ENCODE measurements around the gene STPG4.
A peak's percentile ranks its signal among the peaks of the same experiment; 100 is the strongest.

Gene STPG4

DNA sequence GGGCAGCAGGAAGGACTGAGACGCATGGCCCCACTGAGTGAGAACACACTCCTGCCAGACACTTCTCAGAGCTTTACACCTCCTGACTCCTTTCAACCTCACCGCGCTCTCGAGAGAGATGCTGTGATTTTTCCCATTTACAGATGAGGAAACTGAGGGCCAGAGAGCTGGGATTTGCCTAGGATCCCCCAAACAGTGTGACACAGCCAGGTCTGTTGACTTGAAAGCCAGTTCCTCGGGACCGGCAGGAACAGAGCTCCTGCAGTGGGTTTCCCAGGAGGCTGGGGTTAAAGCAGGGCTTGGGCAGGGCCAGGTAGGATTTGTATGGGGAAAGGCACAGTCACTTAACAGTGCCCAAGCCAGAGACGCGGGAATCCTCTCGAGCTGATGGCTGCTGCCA is 81.9 kb downstream of the STPG4 start:
- Histone ChIP-seq H3K36me3 (ENCODE audit: insufficient read depth, low read length) (no peaks in the 10 kb centered on the region), H3K9me3 (ENCODE audit: low read depth, low read length) (no peaks in the 10 kb centered on the region), H3K27ac (no peak overlapping the region), H3K9ac (ENCODE audit: insufficient read length) (no peak overlapping the region), H3K4me3 (no peak overlapping the region)
- no peak for TF ChIP-seq EZH2 (IDR thresholded peaks at IDR 0.05)
- TF ChIP-seq FOXP2 (optimal IDR thresholded peaks at IDR 0.05; ENCODE audit: control extremely low read depth, extremely low read length, insufficient read depth) = no peak
- no peak for TF ChIP-seq POLR2AphosphoS5 (IDR thresholded peaks at IDR 0.05; ENCODE audit: borderline replicate concordance, low read depth, low read length)
- no peak for DNase-seq (ENCODE audit: low read depth, low spot score)

DNA sequence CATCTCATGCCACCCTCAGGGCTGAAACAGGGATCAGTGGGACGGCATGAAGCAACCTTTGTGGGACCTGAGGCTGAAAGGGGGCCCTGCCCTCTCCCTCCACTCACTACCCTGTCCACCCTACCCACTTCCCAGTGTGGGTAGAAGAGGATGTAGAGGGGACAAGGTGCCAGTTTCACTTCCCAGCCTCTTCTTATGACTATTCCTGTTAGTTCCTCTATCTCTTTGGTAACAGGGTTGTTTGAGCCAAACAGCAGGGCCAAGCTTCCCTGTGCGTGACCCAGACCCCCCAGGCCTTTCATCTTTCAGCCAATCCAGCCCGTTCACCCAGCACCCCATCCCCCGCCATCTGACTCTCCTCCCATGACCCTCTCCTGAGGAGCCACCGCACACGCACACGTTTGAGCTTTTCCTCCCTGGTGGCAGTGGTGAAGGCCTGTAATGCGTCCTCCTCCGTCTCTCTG is 82.3 kb downstream of the STPG4 start:
- H3K4me3 ChIP-seq = no peak overlapping the region
- no peaks in the 10 kb centered on the region for H3K9me3 ChIP-seq (ENCODE audit: low read depth, low read length)
- H3K36me3 ChIP-seq (ENCODE audit: insufficient read depth, low read length) = no peaks in the 10 kb centered on the region
- TF ChIP-seq EZH2 (IDR thresholded peaks at IDR 0.05) = no peak
- TF ChIP-seq POLR2AphosphoS5 (IDR thresholded peaks at IDR 0.05; ENCODE audit: borderline replicate concordance, low read depth, low read length) = no peak
- TF ChIP-seq FOXP2 (optimal IDR thresholded peaks at IDR 0.05; ENCODE audit: control extremely low read depth, extremely low read length, insufficient read depth) = no peak
- no peak overlapping the region for H3K27ac ChIP-seq
- DNase-seq (ENCODE audit: low read depth, low spot score) = no peak
- no peak overlapping the region for H3K9ac ChIP-seq (ENCODE audit: insufficient read length)

DNA sequence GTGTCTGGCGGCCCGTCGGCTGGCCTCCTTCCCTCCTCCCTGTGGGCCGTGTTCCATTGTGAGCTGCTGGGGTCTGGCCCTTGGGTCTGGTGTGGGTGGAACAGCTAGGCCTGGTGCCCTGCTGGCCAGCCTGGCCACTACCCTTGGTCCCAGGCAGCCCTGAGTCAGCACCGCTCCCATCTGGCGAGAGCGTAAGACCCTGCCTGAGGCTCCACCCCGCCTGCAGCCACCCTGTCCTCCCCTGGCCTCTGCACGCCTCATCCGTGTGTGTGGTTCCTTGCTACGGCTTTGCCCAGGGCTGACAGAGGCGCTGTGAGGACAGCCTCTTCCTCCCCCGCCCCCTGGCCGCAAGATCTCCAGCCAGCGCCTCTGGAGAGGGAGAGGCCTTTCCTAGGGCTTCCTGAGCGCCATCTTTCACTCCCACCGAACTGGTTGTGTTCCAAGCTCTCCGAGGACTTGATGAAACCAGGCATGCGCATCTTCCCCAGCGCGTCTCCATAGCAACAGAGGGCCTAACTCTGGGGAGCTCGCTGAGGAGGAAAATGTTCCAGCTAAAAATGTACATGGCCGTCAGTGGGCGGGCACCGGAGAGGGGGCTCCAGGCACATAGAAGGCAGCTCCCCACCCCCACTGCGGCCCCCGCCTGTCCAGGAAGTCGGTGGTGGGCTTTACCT is 83.0 kb downstream of the STPG4 start:
- H3K27ac ChIP-seq = peak overlapping the region; percentile 85
- H3K9ac ChIP-seq (ENCODE audit: insufficient read length) = no peak overlapping the region
- no peaks in the 10 kb centered on the region for H3K36me3 ChIP-seq (ENCODE audit: insufficient read depth, low read length)
- H3K4me3 ChIP-seq = no peak overlapping the region
- TF ChIP-seq EZH2 (IDR thresholded peaks at IDR 0.05) (no peak), FOXP2 (optimal IDR thresholded peaks at IDR 0.05; ENCODE audit: control extremely low read depth, extremely low read length, insufficient read depth) (no peak), POLR2AphosphoS5 (IDR thresholded peaks at IDR 0.05; ENCODE audit: borderline replicate concordance, low read depth, low read length) (no peak)
- DNase-seq (ENCODE audit: low read depth, low spot score) = no peak
- no peaks in the 10 kb centered on the region for H3K9me3 ChIP-seq (ENCODE audit: low read depth, low read length)

DNA sequence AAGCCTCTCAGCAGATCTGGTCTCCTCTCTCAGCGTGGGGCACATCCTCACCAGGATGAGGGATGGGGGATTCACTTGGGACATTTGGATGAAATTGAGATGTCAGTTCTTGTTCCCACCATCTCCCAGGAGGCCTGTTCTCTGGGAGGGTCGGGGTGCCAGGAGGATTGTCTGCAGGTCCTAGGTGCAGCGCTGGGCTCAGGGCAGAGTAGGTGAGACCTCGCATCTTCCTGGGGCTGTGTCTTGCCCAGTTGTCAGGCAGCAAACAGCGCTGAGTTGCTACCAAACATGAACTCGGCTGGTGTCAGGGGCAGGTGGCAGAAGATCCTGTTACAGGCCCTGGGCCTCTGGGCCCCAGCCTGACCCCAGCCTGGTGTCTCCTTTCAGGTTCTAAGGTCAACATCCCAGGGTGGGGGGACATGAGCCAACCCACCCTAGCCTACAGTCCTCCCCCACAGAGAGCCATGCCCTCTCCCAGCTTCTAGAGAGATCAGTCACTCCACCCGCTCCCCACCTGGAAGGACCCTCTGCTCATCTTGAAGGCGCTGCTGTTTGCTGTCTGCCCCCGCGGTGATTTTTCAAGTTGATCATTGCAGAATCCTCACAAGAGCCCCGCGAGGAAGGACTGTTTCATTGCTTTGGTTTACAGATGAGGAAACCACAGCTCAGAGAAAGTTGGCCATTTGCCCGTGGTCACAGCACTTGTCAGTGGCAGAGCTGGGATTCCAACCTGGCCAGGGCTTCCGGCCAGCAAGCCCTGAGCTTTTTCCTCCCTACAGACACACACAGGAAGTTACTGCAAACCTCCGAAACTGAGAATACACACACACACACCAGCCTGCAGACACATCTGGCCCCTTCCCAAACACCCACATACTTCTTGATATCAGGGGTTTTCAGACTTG is 83.9 kb downstream of the STPG4 start:
- no peaks in the 10 kb centered on the region for H3K9me3 ChIP-seq (ENCODE audit: low read depth, low read length)
- H3K4me3 ChIP-seq = no peak overlapping the region
- H3K9ac ChIP-seq (ENCODE audit: insufficient read length) = no peak overlapping the region
- no peaks in the 10 kb centered on the region for H3K36me3 ChIP-seq (ENCODE audit: insufficient read depth, low read length)
- TF ChIP-seq POLR2AphosphoS5 (IDR thresholded peaks at IDR 0.05; ENCODE audit: borderline replicate concordance, low read depth, low read length) = no peak
- no peak for TF ChIP-seq EZH2 (IDR thresholded peaks at IDR 0.05)
- no peak for TF ChIP-seq FOXP2 (optimal IDR thresholded peaks at IDR 0.05; ENCODE audit: control extremely low read depth, extremely low read length, insufficient read depth)
- no peak for DNase-seq (ENCODE audit: low read depth, low spot score)
- H3K27ac ChIP-seq = peak overlapping the region; percentile 85

DNA sequence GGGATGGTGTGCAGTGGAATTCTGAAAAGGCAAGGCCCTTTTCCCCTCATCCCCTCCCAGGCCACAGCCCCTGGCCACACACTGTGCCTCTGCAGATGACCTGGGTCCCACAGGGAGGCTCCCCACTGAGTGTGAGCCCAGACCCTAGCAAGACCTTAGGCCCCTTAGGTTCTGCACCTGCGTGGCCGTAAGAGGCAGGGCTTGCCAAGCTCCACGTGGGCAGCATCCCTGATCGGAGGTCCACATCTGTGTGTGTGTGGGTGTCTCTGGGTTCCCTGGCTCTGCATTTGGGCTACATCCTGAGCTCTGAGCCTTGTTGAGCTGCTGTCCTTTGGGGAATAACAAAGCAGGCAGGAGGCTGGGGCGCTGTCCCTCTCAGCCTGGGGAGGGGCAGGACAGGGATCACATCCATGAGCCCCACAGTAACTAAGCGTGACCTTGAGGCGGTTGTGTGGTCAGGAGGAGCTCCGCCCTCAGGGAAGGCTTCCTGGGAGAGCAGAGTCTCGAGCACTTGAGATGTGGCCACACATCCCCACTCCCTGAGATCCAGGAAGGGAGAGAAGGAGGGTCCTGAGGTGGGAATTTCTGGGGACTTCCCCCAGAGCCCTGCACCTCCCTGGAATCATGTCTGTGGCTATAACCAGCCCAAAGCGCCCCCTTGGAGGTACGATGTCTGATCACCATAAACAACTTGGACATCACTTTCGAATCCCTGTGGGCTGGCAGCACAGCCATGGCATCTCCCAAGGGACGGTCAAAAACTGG is 84.8 kb downstream of the STPG4 start:
- no peak overlapping the region for H3K9ac ChIP-seq (ENCODE audit: insufficient read length)
- H3K4me3 ChIP-seq = no peak overlapping the region
- no peak for DNase-seq (ENCODE audit: low read depth, low spot score)
- H3K27ac ChIP-seq = peak overlapping the region; percentile 42; the same call in 1 of the 2 replicates
- TF ChIP-seq POLR2AphosphoS5 (IDR thresholded peaks at IDR 0.05; ENCODE audit: borderline replicate concordance, low read depth, low read length) (no peak), EZH2 (IDR thresholded peaks at IDR 0.05) (no peak), FOXP2 (optimal IDR thresholded peaks at IDR 0.05; ENCODE audit: control extremely low read depth, extremely low read length, insufficient read depth) (no peak)
- no peaks in the 10 kb centered on the region for H3K36me3 ChIP-seq (ENCODE audit: insufficient read depth, low read length)
- no peaks in the 10 kb centered on the region for H3K9me3 ChIP-seq (ENCODE audit: low read depth, low read length)

DNA sequence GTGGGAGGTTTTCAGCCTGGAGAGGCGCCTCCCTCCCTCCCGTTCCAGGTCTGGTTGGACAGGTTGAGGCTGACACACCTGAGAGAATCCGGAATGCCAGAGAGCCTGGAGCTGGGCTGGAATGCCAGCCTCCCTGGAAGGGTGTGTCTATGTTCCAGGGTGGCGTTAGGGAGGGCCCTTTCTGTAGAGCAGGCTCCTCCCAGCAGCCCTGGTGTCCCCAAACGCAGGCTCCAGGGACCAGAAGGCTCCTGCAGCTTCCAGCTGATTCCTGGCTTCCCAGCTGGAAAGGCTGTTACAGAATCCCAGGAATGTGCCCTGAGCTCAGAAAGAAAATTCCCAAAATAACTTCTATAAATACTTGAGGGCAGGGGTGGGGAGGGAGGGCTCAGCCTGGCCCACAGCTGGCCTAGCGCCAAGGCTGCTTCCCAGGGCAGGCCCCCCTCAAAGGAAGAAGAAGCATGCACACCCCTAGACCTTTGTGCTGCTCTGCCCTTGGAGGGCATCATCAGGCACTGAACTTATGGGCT is 85.4 kb downstream of the STPG4 start:
- H3K9me3 ChIP-seq (ENCODE audit: low read depth, low read length) = no peaks in the 10 kb centered on the region
- DNase-seq (ENCODE audit: low read depth, low spot score) = no peak
- TF ChIP-seq POLR2AphosphoS5 (IDR thresholded peaks at IDR 0.05; ENCODE audit: borderline replicate concordance, low read depth, low read length) = no peak
- no peak for TF ChIP-seq FOXP2 (optimal IDR thresholded peaks at IDR 0.05; ENCODE audit: control extremely low read depth, extremely low read length, insufficient read depth)
- no peak for TF ChIP-seq EZH2 (IDR thresholded peaks at IDR 0.05)
- no peak overlapping the region for H3K4me3 ChIP-seq
- peak overlapping the region; percentile 42 for H3K27ac ChIP-seq
- no peaks in the 10 kb centered on the region for H3K36me3 ChIP-seq (ENCODE audit: insufficient read depth, low read length)
- H3K9ac ChIP-seq (ENCODE audit: insufficient read length) = no peak overlapping the region

DNA sequence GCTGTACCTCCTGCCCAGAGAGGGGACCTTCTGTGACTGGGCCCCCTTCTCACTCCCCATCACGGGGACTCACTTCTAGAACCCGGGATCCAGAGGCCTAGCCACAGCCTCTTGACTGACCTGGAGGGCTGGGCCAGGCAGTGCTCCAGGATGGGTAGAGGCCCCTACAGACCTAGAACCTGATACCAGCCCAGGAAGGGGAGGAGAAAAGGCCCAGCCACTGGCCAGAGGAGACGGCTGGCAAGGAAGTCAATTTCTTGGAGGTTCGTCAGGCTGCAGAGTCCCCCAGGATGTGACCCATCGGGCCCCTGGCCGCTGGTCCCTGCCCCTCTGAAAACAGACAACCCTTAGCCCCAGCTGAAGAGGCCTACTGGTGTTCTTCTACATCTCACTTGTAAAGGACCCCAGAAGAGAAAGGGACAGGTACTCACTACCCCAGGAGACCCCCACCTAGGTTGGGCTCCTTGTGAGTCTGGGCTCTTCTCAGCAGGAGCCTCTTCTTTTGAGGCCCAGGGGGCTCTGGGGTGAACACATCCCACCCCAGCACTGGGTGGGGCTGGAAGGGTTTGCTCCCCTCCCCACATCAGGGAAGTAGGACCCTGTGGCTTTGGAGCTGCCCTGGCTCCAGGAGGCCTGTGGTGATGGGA is 86.0 kb downstream of the STPG4 start:
- Histone ChIP-seq H3K9me3 (ENCODE audit: low read depth, low read length) (no peaks in the 10 kb centered on the region), H3K4me3 (no peak overlapping the region), H3K36me3 (ENCODE audit: insufficient read depth, low read length) (no peaks in the 10 kb centered on the region), H3K27ac (peak overlapping the region; percentile 9; the same call in 1 of the 2 replicates), H3K9ac (ENCODE audit: insufficient read length) (no peak overlapping the region)
- TF ChIP-seq EZH2 (IDR thresholded peaks at IDR 0.05) = no peak
- TF ChIP-seq FOXP2 (optimal IDR thresholded peaks at IDR 0.05; ENCODE audit: control extremely low read depth, extremely low read length, insufficient read depth) = no peak
- no peak for TF ChIP-seq POLR2AphosphoS5 (IDR thresholded peaks at IDR 0.05; ENCODE audit: borderline replicate concordance, low read depth, low read length)
- no peak for DNase-seq (ENCODE audit: low read depth, low spot score)

Data from SK-N-MC (cell line).